ENCODE data around the gene MEPE. TPM values are rescaled to one million over a fixed set of nuclear protein-coding genes. Genes with fewer than 3 reads are reported as not detected.

MEPE gene
- total and polyA plus RNA-seq, 10 donors = not detected

DNA sequence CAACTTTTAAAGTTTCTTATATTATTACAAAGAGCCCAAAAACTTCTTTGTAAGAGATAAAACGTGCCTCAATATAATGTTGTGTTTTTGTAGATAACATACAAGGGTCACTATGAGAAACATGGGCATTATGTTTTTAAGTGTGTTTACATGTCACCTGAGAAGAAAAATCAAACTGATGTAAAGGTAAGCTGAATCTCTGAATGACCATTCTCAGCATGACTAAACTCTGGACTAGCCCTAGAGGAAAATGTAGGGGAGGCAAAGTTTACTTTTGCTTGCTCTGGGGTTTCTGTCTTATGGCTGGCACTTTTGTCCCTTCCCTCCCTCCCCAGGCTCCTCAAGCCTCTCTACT, 6.8 kb downstream of the MEPE start:
- no peak overlapping the region for H3K27ac ChIP-seq
- no peaks in the 10 kb centered on the region for H3K9me3 ChIP-seq
- intact Hi-C loops (cut with DNase I; ENCODE audit: low total_unique reads) = no loop called here
- DNase-seq = no peak
- peaks cover 0 to 8% (median 0%) of the 10 kb centered on the region in 7 donors for H3K27me3 ChIP-seq (replicated peaks in 1 of 7)
- H3K4me1 ChIP-seq = no peaks in the 10 kb centered on the region
- no peaks in the 10 kb centered on the region for H3K36me3 ChIP-seq
- H3K4me3 ChIP-seq = no peak overlapping the region
- WGBS, 5 donors = 0 to 1% (median 0%) methylated on average over 1 of the region's 1 CpG
- TF ChIP-seq, protein P1, sequence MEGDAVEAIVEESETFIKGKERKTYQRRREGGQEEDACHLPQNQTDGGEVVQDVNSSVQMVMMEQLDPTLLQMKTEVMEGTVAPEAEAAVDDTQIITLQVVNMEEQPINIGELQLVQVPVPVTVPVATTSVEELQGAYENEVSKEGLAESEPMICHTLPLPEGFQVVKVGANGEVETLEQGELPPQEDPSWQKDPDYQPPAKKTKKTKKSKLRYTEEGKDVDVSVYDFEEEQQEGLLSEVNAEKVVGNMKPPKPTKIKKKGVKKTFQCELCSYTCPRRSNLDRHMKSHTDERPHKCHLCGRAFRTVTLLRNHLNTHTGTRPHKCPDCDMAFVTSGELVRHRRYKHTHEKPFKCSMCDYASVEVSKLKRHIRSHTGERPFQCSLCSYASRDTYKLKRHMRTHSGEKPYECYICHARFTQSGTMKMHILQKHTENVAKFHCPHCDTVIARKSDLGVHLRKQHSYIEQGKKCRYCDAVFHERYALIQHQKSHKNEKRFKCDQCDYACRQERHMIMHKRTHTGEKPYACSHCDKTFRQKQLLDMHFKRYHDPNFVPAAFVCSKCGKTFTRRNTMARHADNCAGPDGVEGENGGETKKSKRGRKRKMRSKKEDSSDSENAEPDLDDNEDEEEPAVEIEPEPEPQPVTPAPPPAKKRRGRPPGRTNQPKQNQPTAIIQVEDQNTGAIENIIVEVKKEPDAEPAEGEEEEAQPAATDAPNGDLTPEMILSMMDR (IDR thresholded peaks at IDR 0.05 in 8 of 11, conservative IDR thresholded peaks at IDR 0.05 in 3 of 11) = peak in 3 of 11 experiments; percentile 15 to 27 (median 19)
- TF ChIP-seq POLR2A (IDR thresholded peaks at IDR 0.05) = no peak

DNA sequence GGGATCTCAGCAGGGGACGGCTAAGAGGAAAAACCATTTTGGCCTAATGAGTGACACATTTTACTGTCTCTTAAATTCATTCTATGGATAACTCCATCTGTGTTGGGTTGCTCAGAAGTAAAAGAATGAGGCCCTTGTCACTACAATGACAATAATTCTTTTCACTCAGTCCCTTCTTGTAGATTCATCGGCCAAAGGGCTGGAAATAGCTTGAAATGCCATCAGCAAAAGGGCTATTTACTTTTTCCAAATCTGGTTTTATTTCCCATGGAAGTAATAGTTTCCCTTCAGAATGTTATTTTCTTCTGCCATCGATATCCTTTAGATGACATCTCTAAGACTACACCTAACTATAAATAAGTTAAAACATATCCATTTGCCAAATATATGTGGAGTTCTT, 7.4 kb downstream of the MEPE start:
- no peak for DNase-seq
- WGBS, 5 donors = 90 to 96% (median 91%) methylated on average over 3 of the region's 3 CpGs
- Histone ChIP-seq H3K27ac (no peak overlapping the region), H3K36me3 (no peaks in the 10 kb centered on the region), H3K4me3 (no peak overlapping the region), H3K9me3 (no peaks in the 10 kb centered on the region), H3K4me1 (no peaks in the 10 kb centered on the region), H3K27me3 (replicated peaks in 1 of 7) (peaks cover 0 to 8% (median 0%) of the 10 kb centered on the region in 7 donors)
- intact Hi-C loops (cut with DNase I; ENCODE audit: low total_unique reads) = loop anchor here (5.0 kb wide), 1 partner anchor 372 kb away; no protein-coding TSS in a partner anchor
- TF ChIP-seq POLR2AphosphoS5 (IDR thresholded peaks at IDR 0.05) (no peak), POLR2A (IDR thresholded peaks at IDR 0.05) (no peak)
- TF ChIP-seq, protein P1 (IDR thresholded peaks at IDR 0.05 in 8 of 11, conservative IDR thresholded peaks at IDR 0.05 in 3 of 11) = no peak

DNA sequence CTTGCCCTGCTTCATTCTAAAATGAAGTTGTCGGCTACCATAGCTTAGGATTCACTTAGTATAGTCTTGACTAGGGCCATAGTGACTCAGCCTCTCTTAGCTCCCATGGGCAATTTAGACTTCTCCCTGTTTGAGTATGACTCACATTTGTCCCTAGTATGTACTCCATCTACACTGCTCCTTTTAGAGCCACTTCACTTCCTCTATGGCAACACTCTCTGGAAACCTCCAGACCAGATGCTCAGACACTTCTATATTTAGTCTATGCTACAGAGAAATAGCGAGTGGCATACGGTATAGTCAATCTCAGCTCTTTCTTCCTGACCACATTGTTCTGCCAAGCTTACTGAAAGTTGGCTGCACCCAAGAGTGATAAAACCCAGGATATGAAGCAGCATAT, 11.2 kb downstream of the MEPE start:
- H3K4me1 ChIP-seq = peaks cover 0 to 5% (median 4%) of the 10 kb centered on the region in 6 donors
- no peaks in the 10 kb centered on the region for H3K36me3 ChIP-seq
- TF ChIP-seq, protein P1 (IDR thresholded peaks at IDR 0.05 in 8 of 11, conservative IDR thresholded peaks at IDR 0.05 in 3 of 11) = no peak
- TF ChIP-seq POLR2AphosphoS5 (IDR thresholded peaks at IDR 0.05) (no peak), POLR2A (IDR thresholded peaks at IDR 0.05) (no peak)
- WGBS, 5 donors = 30 to 41% (median 35%) methylated on average over 3 of the region's 3 CpGs
- H3K9me3 ChIP-seq = no peaks in the 10 kb centered on the region
- H3K4me3 ChIP-seq = no peak overlapping the region
- peaks cover 0 to 31% (median 0%) of the 10 kb centered on the region in 7 donors for H3K27me3 ChIP-seq (replicated peaks in 1 of 7)
- no peak overlapping the region for H3K27ac ChIP-seq
- intact Hi-C loops (cut with DNase I; ENCODE audit: low total_unique reads) = loop anchor here (5.0 kb wide), 1 partner anchor 368 kb away; no protein-coding TSS in a partner anchor
- no peak for DNase-seq

DNA sequence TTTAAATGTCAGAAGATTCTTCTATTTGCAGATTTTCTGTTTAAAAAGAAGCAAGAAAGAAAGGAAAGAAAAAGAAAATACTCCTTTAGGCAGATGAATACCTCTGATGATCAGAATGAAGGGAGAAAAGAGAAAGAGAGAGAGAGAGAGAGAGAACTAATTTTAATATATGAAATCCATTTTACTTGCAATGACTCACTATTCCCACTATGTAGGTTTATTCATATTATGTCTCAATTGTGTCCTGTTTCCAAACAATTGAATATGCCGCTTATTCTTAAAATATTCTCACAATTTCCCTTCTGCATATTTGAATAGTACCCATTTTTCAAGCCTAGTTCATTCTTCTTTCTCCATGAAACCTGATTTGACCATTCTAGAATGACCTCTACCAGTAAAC, 11.7 kb downstream of the MEPE start:
- WGBS, 5 donors = 4 to 88% (median 81%) methylated on average over 1 of the region's 1 CpG
- TF ChIP-seq POLR2AphosphoS5 (IDR thresholded peaks at IDR 0.05) = no peak
- TF ChIP-seq, protein P1 (IDR thresholded peaks at IDR 0.05 in 8 of 11, conservative IDR thresholded peaks at IDR 0.05 in 3 of 11) = no peak
- TF ChIP-seq POLR2A (IDR thresholded peaks at IDR 0.05) = no peak
- intact Hi-C loops (cut with DNase I; ENCODE audit: low total_unique reads) = loop anchor here (5.0 kb wide), 1 partner anchor 368 kb away; no protein-coding TSS in a partner anchor

More for the DNA sequence above, 11.7 kb downstream of the MEPE start:
- Histone ChIP-seq H3K4me3 (no peak overlapping the region), H3K4me1 (peaks cover 0 to 10% (median 10%) of the 10 kb centered on the region in 6 donors), H3K27me3 (replicated peaks in 1 of 7) (peaks cover 0 to 31% (median 0%) of the 10 kb centered on the region in 7 donors), H3K36me3 (no peaks in the 10 kb centered on the region), H3K27ac (no peak overlapping the region), H3K9me3 (no peaks in the 10 kb centered on the region)
- DNase-seq = no peak

Data from spleen (tissue), 11 donors.